SH-SY5Y (cell line): Measurements from ENCODE around the gene ZNF132.

Experiments used
- GATA2 ChIP-seq: IDR thresholded peaks from 2 replicates; pipeline ENCODE4 v1.6.1; 2011; ENCODE audit warnings: mild to moderate bottlenecking, low read depth, low read length
- GATA3 ChIP-seq: IDR thresholded peaks from 2 replicates; pipeline ENCODE4 v1.6.1; 2011; ENCODE audit warnings: low read depth, mild to moderate bottlenecking, low read length, moderate library complexity

Gene ZNF132

DNA sequence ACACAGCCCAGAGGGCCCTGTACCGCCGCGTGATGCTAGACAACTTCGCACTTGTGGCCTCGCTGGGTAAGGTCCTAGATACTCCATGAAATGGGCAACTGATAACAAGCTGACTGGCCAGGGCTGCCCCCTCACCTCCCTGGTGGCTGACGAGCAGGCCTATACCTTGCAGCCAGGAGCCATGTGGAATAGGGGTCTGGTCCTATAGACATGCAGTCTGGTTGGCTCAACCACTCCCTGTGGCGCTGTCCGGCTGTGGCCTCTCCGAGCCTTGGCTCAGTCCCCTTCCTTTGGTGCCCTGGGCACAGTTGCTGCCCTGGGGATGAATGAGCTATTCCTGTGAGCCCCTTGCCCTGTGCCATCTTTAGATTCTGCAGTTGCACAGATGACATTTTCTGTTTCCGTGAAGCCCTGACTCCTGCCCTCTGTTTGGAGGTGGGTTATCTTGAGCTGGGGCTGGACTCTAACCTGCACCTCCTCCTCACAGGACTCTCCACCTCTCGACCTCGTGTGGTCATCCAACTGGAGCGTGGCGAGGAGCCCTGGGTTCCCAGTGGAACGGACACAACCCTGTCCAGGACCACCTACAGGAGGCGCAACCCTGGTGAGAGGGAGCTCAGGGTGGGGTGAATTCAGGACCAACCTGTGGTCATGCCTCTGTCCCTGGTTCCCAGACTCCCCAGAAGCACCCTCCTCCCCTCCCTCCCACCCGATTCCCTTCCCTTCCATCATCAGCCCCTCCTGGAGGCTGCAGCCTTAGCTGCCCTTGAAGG is 29.5 kb upstream of the ZNF132 start:
- no peak for TF ChIP-seq GATA2
- TF ChIP-seq GATA3: no peak

DNA sequence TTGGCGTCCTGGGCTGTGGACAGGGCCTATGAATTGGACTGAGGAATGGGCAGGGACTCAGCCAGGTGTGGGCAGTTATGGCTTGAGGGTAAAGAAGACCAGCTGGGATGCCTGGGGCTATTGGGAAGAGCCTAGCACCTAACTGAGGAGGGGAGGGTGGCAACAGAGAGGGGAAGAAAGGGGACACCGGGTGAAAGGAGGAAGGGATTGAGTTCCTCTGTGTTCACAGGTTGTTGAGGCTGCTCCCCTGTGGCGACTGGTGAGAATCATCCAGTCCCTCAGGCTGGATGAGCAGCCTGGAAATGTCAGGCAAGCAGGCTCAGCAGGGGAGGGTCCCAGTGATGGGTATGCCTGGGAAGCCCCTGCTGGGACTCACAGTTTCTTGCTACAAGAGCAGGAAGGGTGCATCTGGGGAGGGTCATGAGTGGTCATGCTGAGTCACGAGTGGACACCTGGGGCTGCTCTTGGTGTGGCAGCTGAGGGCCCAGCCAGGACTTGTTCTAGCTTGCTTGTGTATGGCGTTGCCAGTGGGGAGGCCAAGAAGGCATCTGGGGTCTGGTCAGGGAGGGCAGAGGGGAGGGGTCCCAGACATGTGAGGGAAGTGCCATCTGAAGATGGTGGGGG is 28.4 kb upstream of the ZNF132 start:
- TF ChIP-seq GATA3 (no peak), GATA2 (no peak)

- TF ChIP-seq GATA2 (no peak), GATA3 (no peak)
Observed at GRCh38 chr19:58466760-58467589, 27.0 kb upstream of the ZNF132 start, which contains the start of gene ZNF324. Gene ZNF324 (plus strand): TSS chr19:58467080. CDS start chr19:58469186, 2,106 bp downstream.

GRCh38 chr19:58466089-58466759 is 26.3 kb upstream of the ZNF132 start:
- TF ChIP-seq GATA2: no peak
- TF ChIP-seq GATA3: no peak

DNA sequence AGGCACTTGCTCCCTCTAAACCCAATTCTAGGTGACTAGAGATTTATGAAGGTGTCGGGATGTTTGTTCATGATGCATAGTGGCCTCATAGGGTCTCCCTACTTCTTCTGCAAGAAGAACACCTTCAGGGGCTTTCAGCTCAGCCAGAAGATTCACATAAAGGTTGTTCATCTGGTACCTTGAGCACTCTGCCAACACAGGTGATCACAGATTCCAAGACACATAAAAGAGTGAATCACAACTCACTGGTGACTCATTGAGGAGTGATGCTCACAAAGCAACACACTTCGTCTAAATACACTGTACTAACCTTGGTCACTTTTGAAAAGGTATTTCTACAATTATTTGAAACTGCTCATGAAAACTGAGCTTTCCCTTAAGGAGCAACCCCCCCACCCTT is 20.1 kb upstream of the ZNF132 start:
- TF ChIP-seq GATA3: no peak
- TF ChIP-seq GATA2: no peak

DNA sequence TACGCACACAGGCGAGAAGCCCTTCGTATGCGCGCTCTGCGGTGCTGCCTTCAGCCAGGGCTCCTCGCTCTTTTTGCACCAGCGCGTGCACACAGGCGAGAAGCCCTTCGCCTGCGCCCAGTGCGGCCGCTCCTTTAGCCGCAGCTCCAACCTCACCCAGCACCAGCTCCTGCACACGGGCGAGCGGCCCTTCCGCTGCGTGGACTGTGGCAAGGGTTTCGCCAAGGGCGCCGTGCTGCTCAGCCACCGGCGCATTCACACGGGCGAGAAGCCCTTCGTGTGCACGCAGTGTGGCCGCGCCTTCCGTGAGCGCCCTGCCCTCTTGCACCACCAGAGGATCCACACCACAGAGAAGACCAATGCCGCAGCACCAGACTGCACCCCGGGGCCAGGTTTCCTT is 16.2 kb upstream of the ZNF132 start:
- TF ChIP-seq GATA3 (no peak), GATA2 (no peak)

DNA sequence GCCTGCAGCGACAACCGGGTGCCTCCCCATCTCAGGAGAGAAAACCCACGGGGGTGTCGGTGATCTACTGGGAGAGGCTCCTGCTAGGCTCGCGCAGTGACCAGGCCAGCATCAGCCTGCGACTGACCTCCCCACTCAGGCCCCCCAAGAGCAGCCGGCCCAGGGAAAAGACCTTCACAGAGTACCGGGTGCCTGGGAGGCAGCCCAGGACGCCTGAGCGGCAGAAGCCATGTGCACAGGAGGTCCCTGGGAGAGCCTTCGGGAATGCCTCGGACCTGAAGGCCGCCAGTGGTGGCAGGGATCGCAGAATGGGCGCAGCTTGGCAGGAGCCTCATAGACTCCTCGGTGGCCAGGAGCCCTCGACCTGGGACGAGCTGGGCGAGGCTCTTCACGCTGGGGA is 15.4 kb upstream of the ZNF132 start:
- TF ChIP-seq GATA3 (no peak), GATA2 (no peak)

GRCh38 chr19:58453743-58454142 is 13.8 kb upstream of the ZNF132 start:
- TF ChIP-seq GATA2 (no peak), GATA3 (no peak)

GRCh38 chr19:58451358-58452101 is 11.6 kb upstream of the ZNF132 start, which contains the start of gene ZNF324B:
Gene ZNF324B (plus strand): TSS chr19:58451622. CDS start chr19:58453702, 2,080 bp downstream.
- TF ChIP-seq GATA2 (no peak), GATA3 (no peak)

- TF ChIP-seq GATA2 (no peak), GATA3 (no peak)
Observed at GRCh38 chr19:58450856-58451357, 11.0 kb upstream of the ZNF132 start.

DNA sequence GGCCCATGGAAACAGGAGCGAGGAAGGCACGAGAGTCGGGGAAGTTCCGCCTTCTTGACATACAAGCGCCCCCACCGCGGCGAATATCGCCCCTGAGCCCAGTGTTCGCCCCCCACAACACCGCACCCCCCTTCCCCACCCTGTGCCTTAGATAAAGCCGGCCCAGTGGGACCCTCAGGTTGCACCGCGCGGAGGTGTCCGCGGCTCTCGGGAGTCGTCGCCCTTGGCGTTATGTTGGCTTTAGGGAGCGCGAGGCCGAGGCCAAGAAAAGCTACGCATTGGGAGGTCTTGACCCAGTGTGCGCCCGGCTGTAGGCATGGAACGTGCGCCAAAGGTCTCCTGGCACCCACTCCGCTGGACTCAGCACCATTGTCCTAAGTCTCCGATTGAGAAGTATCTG is 603 bp upstream of the ZNF132 start:
- TF ChIP-seq GATA3: no peak
- TF ChIP-seq GATA2: no peak

DNA sequence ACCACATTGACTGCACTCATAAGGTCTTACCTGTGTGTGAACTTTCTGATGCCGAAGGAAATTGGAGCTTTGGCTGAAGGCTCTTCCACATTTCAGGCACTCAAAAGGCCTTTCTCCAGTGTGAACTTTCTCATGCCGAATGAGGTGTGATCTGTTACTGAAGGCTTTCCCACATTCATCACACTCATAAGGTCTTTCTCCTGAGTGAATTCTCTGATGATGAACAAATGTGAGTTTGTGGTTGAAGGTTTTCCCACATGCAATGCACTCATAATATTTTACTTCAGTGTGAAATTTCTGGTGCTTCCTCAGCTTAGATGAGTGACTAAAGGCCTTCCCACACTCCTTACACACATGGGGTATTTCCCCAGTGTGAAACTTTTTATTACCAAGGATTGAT is 5.7 kb downstream of the ZNF132 start:
- TF ChIP-seq GATA2: no peak
- TF ChIP-seq GATA3: no peak

- TF ChIP-seq GATA3: no peak
- TF ChIP-seq GATA2: no peak
Observed at GRCh38 chr19:58429745-58430144, 10.2 kb downstream of the ZNF132 start.

DNA sequence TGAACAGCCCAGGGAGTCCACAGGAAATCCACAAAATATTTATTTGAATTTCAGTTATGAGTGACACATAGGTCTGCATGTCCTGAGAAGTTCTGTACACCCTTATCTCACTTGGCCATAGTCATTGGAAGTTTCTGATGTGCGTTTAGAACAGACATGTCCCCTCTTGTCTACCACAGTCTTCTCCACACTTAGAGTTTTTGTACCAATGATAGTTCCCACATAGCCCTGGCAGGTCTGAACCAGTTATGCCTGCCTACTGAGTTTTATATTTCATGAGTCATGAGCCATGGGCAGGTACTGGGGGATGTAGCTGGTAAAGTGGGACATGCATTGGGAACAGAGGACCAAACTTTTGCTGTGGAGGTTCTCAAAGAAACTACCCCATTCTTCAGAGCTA is 11.3 kb downstream of the ZNF132 start:
- no peak for TF ChIP-seq GATA2
- no peak for TF ChIP-seq GATA3
